Measurements from ENCODE around the gene ATP5PD.

Gene ATP5PD

DNA sequence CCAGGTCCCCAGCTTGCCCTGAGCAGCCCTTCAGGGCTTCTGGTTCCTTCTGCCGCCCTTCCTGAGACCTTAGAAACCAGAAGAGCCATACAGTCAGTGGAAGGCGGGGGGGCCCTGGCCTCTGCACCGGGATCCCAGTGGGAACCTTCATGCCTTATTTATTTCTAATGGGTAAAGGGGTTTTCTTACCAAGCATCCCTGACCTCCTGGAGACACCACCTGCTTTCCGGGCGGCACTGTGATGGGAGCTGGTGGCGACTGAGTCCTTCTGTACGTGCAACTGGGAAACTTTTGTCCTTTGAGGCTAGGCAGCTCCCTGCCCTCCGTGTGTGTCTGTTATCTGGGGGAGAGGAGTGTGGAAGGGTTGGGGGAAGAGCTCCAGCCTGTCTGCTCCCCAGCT, 41.5 kb downstream of the ATP5PD start:
- TF ChIP-seq, protein P1, sequence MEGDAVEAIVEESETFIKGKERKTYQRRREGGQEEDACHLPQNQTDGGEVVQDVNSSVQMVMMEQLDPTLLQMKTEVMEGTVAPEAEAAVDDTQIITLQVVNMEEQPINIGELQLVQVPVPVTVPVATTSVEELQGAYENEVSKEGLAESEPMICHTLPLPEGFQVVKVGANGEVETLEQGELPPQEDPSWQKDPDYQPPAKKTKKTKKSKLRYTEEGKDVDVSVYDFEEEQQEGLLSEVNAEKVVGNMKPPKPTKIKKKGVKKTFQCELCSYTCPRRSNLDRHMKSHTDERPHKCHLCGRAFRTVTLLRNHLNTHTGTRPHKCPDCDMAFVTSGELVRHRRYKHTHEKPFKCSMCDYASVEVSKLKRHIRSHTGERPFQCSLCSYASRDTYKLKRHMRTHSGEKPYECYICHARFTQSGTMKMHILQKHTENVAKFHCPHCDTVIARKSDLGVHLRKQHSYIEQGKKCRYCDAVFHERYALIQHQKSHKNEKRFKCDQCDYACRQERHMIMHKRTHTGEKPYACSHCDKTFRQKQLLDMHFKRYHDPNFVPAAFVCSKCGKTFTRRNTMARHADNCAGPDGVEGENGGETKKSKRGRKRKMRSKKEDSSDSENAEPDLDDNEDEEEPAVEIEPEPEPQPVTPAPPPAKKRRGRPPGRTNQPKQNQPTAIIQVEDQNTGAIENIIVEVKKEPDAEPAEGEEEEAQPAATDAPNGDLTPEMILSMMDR (IDR thresholded peaks at IDR 0.05; ENCODE audit: insufficient read depth, low read depth, low read length, missing control alignments), result no peak
- no peak overlapping the region for H3K4me3 ChIP-seq (ENCODE audit: low read length)
- DNase-seq (ENCODE audit: low read depth), result no peak

DNA sequence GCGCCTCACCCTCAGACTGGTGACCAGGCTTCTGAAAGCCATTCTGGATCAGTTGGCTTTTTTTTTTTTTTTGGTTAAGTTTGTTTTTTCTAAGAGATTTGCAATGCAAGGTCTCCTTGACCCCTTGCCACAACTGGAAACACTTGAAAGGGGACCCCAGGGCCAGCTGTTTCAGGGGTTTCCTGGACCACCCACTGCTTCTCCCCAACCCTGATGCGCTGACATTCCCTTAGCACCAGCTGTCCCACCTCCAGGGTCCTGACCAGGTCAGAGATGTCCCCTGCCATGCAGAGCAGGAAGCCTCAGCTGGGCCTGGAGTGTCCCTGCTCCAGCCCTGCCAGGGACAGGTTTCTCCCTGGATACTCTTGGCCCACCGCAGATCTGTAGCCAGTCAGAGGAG, 42.4 kb downstream of the ATP5PD start:
- TF ChIP-seq, protein P1 (IDR thresholded peaks at IDR 0.05; ENCODE audit: insufficient read depth, low read depth, low read length, missing control alignments), result no peak
- DNase-seq (ENCODE audit: low read depth), result no peak
- no peak overlapping the region for H3K4me3 ChIP-seq (ENCODE audit: low read length)

DNA sequence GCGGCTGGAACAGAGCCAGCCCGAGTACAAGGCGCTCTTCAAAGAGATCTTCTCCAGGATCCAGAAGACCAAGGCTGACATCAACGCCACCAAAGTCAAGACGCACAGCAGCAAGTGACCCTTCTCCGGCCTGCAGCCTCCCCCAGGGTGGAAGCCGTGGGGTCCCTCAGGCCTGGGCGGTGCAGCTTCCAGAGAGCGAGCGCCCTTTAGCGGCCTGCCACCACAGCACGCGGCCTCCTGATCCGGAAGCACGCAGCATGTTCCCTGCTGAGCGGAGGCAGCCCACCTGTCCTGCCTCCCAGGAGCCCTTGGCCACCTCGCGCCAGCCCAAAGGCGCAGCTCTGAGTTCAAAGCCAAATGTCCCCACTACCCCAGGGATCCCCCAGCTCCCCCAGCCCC, 42.8 kb downstream of the ATP5PD start:
- TF ChIP-seq, protein P1 (IDR thresholded peaks at IDR 0.05; ENCODE audit: insufficient read depth, low read depth, low read length, missing control alignments), result no peak

DNA sequence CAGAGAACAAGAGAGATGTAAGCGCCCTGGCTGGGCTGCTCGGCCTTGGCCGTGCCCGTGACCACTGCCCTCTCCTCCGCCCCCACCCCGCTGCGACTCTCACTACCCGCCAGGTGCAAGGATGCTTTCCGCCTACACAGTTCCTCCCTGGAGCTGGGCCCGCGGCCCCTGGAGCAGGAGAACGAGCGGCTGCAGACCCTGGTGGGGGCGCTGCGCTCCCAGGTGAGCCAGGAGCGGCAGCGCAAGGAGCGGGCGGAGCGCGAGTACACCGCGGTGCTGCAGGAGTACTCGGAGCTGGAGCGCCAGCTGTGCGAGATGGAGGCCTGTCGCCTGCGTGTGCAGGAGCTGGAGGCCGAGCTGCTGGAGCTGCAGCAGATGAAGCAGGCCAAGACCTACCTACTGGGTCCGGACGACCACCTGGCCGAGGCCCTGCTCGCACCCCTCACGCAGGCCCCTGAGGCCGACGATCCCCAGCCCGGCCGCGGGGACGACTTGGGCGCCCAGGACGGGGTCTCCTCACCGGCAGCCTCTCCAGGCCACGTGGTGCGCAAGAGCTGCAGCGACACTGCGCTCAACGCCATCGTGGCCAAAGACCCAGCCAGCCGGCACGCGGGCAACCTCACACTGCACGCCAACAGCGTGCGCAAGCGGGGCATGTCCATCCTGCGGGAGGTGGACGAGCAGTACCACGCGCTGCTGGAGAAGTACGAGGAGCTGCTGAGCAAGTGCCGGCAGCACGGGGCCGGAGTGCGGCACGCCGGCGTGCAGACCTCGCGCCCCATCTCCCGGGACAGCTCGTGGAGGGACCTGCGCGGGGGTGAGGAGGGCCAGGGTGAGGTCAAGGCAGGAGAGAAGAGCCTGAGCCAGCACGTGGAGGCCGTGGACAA, 43.5 kb downstream of the ATP5PD start:
- no peak for DNase-seq (ENCODE audit: low read depth)
- TF ChIP-seq, protein P1 (IDR thresholded peaks at IDR 0.05; ENCODE audit: insufficient read depth, low read depth, low read length, missing control alignments), result no peak
- H3K4me3 ChIP-seq (ENCODE audit: low read length), result no peak overlapping the region

More for the DNA sequence above, 42.8 kb downstream of the ATP5PD start:
- H3K4me3 ChIP-seq (ENCODE audit: low read length), result no peak overlapping the region
- DNase-seq (ENCODE audit: low read depth), result no peak

DNA sequence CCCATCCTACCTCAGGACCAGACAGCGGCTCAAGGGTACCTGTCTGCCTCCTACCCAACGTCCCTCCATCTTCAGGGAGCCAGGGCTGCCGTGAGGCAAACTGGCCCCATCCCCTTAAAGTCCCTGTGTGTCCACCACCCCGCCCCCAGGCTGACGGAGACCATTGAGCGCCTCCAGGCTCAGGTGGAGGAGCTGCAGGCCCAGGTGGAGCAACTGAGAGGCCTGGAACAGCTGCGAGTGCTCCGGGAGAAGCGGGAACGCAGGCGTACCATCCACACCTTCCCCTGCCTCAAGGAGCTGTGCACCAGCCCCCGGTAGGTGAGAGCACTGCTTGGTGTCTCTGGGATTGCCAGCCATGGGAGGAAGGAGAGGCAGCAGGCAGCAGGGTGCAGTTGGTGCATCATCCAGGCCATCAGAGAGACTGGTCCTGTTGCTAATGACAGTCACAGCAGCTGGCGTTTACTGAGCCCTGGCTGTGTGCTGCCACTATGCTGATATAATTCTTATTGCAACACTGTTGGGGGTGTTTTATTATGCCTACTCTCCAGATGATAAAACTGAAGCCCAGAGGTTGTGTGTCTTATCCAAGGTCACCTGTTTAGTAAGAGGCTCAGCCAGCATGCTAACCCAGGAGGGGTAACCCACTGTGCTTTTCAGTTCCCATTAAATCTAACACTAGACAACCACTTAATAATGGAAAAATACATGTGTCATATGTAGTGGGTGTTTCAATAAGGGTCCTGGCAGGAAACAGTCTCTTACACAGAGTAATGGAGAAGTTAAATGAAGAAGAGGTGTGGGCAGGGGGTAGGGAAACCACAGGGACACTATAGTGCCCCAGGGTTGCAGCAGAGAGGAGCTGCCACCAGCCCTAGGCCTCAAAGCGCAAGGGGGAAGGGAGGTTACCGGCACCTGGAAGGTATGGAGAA, 44.6 kb downstream of the ATP5PD start:
- TF ChIP-seq, protein P1 (IDR thresholded peaks at IDR 0.05; ENCODE audit: insufficient read depth, low read depth, low read length, missing control alignments), result no peak
- no peak for DNase-seq (ENCODE audit: low read depth)
- no peak overlapping the region for H3K4me3 ChIP-seq (ENCODE audit: low read length)

DNA sequence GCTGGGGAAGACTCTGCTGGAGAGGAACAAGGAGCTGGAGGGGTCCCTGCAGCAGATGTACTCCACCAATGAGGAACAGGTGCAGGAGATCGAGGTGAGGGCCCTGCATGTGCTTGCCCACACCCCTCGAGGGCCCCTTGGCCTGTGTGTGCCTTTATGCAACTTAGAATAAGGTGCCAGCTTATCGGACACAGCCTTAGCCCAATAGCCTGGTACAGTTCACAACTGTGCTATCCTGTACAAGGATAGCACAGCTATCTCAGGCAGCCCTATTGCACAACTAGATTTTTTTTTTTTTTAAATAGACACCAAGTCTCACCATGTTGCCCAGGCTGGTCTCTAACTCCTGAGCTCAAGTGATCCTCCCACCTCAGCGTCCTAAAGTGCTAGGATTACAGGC, 47.2 kb downstream of the ATP5PD start:
- TF ChIP-seq, protein P1 (IDR thresholded peaks at IDR 0.05; ENCODE audit: insufficient read depth, low read depth, low read length, missing control alignments), result no peak
- H3K4me3 ChIP-seq (ENCODE audit: low read length), result no peak overlapping the region
- DNase-seq (ENCODE audit: low read depth), result no peak

All from epithelial cell of esophagus (primary cell).